HG03097 (cell line): ENCODE results near the gene DNM1.

Experiments
- ATAC-seq: cut with Tn5 transposase; IDR thresholded peaks from one replicate; pipeline ENCODE4 v1.9.1; 2021; ENCODE audit not compliant: unreplicated experiment, low FRiP score

DNM1 gene

DNA sequence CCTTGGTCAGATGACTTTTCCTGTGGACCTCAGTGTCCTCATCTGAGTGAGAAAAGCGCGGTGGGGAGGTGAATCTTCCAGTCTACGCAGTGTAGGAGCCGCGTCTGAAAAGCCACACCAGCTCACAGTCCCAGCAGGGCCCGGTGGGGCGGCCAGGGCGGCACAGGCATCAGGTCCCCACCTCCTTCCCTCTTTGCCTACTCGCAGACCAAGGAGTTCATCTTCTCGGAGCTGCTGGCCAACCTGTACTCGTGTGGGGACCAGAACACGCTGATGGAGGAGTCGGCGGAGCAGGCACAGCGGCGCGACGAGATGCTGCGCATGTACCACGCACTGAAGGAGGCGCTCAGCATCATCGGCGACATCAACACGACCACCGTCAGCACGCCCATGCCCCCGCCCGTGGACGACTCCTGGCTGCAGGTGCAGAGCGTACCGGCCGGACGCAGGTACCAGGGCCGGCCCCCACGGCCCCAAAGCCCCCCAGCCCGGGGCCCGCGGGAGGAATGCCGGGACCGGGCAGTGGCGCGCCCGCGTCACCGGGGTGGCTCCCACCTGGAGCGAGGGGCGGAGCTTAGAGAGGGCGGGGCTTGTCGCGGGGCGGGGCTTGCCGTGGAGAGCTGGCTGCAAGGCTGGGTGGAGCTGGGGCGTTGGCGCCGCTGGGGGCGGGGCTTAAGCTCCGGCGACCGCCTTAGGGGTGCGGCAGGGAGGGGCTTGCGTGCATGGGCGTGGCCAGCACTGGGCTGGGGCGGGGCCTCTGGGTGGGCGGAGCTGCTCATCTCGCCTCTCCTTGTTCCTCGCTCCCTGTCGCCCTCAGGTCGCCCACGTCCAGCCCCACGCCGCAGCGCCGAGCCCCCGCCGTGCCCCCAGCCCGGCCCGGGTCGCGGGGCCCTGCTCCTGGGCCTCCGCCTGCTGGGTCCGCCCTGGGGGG, 47.0 kb downstream of the DNM1 start:
- no peak for ATAC-seq

DNA sequence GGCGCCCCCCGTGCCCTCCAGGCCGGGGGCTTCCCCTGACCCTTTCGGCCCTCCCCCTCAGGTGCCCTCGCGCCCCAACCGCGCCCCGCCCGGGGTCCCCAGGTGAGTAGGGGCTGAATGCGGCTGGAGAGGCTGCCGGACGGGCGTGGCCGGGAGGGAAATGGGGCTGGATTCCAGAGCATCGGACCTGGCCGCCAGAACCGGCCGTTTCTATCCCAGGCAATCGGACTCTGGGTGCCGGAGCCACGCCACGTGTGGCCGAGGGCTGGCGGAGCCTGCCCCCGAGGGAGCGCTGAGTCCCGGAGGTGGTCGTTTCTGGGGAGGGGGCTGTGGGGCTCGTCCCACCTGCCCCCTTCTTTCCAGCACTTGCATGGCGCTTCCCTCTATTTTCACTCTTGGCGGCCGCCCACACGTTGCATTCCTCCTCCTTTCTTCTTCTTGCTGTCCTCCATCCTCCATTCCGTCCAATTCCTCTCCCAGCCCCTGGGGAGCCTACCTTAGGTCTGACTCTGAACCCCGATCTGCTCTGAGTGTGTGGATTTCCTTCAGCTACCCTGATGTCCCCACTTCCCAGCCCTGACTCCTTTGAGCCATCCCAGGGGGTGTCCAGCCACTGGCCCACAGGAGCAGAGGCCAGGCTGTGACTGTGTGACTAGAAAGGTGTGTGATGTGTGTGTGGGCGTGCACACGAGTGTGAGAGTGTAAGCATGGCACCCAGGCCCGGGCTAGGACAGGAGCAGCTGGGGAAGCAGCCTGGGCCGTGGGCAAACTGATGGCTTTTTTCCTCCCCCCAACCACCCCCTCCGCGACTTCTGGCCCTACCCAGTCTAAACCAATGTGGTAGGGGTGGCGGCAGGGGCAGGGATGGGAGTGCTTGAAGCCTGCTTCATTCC, 47.9 kb downstream of the DNM1 start:
- no peak for ATAC-seq

DNA sequence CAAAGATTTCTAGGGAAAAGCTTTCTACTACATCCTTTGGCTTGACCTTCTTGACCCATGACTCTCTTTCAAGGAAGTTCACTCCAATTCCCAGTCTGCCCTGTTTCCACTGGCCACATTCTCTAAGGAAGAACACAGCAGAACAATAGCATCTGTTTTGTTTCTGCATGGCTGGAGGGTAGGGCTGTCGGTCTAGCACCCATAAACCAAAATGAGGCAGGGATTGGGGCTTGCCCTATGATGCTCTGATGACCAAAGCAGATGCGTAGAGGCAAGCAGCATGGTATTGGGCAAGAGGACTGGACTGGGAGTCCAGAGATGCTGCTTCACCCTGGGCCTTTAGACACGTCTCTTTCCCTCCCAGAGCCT, 48.5 kb downstream of the DNM1 start:
- ATAC-seq: no peak

DNA sequence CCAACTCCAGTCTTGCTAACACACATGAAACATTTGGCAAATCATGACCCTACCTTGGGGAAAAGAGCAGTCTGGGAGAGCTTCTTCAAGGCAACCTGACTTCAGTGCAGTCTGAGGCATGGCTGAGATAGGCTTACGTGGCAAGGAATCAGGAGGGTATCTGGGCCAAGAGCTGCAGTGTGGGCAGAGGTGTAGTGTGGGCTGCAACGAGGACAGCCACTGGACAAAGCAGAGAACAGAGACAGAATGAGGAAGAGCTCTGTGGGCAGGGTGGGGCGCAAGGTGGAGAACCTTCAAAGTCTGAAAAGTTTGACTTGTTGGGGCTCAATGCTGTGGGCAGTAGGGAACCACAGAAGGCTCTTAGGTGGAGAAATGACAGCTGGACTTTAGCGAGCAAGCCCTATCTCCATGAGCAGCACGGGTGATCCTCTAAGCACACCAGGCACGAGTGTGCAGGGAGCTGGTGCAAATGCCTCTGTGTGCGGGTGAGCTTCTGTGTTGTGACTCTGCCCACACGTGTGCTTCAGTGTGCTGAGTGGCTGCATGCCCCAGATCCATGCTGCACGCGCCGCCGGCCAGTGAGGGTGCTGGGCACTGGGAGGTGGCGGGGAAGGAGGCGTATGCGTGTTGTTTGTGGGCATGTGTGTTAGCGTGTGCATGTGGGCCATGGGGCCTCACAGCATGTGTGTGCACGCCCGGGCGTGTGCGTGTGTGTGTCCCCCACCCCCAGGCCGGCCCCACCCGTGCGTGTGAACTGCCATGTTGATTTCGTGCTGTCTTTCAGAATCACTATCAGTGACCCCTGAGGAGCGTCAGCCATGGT, 49.3 kb downstream of the DNM1 start:
- no peak for ATAC-seq

DNA sequence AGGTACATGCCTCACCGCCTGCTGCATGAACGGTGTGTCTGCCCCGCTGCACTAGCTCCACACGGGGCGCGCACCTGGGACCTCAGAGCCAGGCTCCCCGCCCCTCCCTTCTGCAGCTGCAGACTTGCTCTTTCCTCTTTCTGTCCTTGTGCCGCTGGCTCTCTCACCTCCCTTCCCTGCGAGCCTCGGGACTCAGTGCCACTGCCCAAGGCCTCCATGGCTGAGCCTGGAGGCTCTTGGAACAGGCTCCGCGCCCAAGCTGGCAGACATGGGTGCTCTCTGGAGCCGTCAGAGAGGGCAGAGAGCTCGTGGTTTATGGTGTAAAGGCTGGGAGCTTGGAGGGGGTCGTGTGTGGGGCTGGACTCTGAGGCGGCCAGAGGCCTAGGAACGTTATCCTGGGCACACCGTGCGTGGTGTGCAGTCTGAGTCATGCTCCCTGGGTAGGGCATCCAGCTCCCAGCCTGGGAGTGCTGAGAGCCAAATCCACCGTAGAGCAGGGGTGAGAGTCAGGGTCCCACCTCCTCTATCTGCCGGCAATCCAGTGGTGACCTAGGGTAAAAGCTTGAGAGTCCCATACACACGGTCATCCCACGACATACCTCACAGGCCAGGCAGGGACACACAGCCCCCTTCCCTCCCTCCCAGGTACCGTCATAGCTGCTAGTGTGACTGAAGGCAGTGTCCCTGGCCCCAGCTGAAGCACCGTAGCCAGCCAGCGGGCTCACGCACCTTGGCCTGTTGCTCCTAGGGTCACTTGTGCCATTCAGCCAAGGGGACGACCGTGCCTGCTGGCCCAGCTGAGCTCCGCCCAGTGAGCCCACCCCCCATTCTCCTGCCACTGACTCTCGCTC, 50.2 kb downstream of the DNM1 start:
- ATAC-seq: no peak

DNA sequence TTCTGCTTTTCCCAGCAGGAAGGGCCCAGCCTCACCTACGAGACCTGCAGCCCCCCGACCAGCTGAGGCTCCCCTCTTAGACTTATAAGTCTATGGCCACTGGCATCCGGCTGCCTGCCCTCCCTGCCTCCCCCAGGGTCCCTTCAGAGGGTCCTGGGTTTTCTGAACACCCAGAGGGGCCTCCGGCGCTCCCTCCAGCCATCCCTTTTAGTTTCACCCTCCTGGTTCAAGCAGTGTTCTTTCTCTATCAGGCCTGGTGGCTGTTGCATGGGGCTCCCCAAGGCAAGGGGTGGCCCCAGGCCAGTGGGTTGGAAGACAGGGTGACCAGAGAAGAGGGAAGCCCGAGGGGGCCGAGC, 50.8 kb downstream of the DNM1 start:
- ATAC-seq: no peak

DNA sequence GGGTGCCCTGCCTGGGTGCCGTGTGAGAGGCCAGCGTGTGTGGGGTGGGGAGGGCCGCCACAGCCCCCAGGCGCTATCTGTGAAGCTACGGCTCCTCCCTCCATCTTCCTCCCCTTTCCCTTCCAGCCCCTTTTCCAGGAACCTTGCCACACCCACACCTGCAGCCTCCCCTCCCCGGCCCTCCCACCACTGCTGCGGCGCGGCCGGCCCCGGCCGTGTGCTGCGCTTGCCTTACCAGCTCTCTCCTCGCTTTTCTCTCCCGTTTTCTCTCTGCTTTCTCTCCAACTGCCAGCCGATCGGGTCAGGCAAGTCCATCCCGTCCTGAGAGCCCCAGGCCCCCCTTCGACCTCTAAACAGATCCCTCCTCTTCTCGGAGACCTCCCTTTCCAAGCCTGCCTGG, 51.2 kb downstream of the DNM1 start:
- no peak for ATAC-seq

DNA sequence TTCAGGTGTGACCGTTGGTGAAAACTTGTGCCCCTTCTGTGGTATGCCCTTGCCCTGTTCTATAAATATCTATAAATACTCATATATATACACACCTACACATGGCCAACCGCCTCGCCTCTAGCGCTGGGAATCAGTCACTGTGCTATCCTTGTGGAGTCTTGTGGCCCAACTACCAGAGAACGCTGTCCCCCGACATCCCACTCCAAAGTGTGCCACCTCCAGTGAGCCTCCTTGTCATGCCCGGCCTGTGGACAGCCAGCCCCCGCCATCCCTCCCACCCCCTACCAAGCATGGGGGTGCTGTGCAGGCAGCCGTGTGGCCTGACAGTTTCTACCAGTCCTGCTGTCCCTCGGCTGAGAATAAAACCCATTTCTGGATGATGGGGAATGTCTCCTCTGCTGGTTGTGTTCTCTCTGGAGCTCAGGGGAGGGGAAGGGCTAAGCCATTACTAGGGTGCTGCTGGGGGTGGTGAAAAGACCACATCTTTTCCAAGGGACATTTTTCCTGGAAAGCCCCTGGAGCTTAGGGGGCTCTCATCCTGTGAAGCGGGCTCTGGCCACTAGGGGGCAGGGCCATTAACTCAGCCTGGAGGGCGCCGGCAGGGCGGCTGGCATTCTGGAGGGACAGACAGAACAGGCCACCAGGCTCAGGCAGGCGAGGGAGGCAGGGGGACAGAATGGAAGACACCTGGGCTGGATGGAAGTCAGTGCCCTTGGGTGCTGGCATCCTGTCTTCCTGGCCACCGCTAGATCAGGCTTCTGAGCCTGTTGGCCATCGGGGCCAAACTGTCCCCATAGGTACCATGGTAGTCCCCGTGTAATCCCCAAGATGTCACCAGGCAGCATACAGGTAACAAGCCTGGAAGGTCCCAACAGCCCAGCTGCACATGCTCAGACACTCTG, 51.9 kb downstream of the DNM1 start:
- no peak for ATAC-seq

DNA sequence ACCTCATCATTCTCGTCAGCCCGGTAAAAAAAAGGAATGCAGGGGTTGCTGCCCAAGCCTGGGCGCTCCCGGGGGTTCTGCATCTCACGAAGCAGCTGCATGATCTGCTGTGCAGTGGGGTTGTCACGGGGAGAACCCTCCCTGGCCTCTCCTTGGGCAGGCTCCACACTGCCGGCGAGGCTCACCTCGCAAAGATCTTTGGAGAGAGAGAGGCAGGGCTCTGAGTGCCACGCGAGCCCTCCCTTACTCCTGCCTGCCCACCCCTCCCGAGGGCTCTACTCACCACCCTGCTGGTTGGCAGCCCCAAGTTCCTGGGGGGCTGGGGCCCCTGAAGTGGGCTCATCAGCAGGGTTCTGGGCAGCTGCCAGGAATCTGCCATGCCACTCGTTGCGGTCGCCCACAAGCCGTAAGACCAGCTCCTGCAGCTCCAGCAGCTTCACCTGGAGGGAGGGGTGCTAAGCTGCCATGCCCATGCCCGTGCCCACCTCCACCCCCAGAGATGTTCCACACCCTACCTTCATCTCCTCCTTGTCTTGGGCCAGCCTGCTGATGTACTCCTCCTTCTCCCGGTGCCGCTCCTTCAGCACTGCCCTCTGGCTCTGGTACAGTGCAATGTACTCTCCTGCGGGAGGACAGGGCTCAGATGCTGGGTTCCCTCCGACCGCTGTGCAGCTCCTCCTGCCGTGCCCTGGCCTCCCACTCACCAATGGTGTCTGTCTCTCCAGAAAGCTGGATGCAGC, 54.1 kb downstream of the DNM1 start:
- no peak for ATAC-seq

DNA sequence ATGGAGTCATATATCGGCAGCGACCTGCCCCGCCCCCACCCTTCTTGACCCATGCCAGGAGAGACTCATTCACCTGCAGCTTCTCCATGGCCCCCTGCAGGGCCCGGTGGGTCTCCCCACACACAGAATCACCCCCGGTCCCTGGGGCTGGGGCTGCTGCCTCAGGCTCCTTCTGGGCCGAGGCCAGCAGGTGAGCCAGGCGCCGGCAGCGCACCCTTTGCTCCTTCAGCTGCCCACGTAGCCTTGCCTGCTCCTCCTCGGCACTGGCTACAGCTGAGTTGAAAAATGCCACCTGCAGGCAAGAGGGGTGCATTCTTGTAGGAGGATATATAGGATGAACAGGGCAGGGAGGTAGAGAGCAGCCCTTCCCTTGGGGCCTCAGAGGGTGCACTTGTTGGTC, 54.7 kb downstream of the DNM1 start:
- no peak for ATAC-seq

DNA sequence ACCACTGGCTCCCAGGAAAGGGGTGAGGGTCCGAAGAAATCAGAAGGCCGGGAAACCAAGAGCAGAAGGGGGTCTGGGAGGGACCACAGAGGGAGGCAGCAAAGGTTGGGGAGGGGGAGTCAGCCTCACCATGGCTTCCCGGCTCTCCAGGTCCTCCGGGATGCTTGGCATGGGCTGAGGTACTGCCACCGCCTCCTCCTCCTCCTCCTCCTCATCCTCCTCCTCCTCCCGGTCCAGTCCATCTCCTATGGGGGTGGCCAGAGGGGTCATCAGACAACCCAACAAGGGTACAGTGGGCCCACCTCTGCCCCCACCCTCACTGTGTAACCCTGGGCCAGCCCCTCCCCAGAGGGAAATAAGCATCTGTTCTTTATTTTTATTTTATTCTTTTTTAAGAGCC, 55.1 kb downstream of the DNM1 start:
- ATAC-seq: no peak

DNA sequence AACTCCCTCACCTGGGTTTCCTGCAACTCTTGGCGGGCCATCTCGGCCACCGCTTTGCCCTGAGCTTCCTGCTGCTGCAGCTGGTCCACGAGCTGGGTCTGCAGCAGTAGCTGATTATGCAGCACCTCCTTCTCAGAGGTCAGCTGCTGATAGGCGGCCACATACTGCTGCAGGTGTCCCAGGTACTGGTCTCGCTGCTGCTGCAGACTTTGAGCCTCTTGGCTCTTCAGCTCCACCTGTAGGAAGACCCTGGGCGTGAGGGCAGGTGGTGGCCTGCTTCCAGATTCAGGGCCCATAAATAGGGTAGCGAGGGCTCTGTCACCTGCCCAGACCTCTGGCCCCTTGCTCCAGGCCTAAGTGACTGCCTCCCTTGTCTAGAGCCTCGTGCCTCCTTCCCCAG, 56.0 kb downstream of the DNM1 start:
- no peak for ATAC-seq

DNA sequence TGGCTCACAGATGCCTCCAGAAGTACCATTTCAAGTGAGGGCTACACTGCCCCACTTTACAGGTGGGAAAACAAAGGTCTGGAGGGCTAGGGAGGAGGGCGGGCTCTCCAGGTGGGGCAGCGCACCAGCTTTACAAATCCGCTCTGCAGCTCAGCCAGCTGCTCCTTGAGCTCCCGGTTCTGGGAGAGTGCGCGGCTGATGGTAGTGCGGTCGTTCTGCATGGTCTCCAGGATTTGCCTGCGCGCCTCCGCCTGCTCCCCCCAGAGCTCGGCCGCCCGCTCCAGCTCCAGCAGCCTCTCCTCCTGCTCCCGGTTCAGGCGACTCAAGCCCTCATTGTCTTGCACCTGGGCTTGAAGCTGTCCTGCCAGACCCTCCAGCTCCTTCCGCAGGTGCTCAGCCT, 57.2 kb downstream of the DNM1 start:
- no peak for ATAC-seq

DNA sequence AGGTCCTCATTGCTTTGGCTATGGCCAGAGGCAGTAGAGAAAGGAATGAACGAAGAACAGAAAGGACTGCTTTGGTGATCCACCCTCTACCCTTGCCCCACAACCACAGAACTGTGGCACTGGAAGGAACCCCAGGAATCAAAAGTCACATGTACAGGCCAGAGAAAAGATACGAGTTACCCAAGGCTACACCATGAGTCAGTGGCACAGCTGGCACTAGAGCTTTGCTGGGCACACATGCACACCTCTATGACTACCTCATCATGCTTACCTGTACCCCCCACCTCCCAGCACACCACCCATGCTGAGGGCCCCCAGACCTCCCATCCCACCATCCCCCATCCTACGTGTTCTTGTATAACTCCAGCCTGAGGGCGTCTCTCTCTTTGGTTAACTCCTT, 59.5 kb downstream of the DNM1 start:
- ATAC-seq: no peak

DNA sequence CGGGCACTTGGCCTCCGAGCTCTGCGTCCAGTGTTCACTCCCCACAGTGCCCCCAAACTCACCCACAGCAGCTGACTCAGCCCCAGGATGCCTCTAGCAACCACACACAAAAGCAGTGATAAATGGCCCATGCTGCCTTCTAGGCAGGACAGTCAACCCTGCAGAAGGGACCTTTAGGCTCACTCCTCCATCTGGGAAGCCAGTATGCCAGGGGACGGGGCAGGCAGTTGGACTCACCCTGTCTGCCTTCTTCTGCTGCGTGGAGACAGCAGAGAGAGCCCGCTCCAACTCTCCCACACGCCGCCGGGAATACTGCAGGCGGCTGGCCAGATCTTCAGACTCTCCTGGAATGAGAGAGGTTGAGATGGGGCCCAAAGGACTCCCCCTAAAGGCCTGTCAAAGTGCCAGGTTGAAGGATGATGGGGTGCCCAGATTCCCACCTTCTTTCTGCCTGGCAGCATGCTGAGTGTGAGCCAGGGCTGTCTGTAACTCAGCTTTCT, 62.2 kb downstream of the DNM1 start:
- no peak for ATAC-seq

DNA sequence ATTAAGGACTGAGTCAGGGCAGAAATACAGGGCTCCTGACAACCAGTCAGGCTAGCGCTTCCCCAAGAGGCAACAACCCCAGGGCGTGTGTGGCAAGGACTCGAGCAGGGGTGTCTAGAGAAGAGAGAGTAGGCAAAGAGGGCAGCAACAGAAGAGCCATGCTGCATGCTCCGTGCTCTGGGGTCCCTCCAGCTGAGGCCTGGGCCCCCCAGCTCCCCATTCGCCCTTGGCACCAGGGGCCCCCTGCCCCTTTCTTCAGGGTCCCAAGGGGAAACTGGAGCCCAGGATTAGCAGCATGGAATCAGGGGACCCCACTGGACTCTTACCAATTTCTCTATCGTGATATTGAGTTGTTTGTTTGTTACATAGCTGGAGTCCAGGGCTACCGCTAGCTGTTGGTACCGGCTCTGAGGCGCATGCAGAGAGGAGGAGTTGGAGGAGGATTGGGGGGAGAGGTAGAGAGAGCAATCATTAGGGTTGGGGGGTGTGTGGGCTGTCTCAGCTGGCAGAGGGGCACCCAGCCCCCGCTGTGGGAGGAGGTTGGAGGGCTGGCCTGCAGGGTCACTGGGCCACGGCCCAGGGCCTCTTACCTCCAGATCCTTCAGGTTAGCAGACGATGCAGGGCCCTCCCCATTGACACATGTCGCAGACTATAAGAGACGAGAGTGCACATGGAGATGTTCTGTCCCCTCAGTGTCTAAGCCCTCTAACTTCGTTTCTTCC, 63.9 kb downstream of the DNM1 start:
- no peak for ATAC-seq

DNA sequence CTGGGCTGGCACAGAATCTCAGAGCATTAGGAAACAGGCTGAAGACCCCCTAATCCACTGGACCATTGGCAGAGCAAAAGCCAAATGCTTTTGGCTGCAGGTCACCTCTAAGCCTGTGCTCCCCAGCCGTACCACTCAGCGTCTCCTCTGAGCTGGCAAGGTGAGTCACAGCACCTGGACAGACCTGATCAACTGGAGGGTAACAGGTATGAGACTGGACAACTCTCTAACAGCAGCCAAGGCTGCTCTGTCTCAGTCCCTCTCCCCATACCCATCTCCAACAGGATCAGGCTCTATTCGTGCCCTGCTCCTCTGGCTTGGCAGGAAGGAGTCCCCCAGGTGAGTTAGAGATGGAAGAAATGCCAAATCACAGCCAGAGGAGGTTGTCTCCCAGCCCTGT, 67.9 kb downstream of the DNM1 start:
- ATAC-seq: no peak

DNA sequence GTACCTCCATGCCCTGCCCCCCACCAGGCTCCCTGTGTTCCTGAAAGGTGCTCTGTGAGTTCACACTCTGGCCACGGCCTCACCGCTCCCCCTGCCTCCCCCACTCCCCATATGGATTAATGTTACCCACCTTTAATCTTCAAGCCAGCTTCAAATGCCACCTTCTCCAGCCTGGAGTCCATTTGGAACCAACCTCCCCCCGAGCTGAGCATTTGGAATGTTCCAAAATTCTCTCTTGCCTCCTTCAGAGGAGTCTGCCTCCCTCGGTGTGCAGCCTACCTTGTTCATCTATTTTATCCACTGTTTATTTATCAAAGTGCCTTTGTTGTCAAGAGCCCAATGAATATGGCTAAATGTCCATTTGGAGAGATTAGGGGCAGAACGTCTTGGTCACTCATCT, 68.3 kb downstream of the DNM1 start:
- ATAC-seq: no peak
